ENCODE measurements around the gene COX7A2L.
"Not testable (repeated sequence)": the region's sequence is repeated elsewhere in the genome, so short reads cannot be mapped to it uniquely, and the experiment has no call there.

The COX7A2L gene, protein sequence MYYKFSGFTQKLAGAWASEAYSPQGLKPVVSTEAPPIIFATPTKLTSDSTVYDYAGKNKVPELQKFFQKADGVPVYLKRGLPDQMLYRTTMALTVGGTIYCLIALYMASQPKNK

DNA sequence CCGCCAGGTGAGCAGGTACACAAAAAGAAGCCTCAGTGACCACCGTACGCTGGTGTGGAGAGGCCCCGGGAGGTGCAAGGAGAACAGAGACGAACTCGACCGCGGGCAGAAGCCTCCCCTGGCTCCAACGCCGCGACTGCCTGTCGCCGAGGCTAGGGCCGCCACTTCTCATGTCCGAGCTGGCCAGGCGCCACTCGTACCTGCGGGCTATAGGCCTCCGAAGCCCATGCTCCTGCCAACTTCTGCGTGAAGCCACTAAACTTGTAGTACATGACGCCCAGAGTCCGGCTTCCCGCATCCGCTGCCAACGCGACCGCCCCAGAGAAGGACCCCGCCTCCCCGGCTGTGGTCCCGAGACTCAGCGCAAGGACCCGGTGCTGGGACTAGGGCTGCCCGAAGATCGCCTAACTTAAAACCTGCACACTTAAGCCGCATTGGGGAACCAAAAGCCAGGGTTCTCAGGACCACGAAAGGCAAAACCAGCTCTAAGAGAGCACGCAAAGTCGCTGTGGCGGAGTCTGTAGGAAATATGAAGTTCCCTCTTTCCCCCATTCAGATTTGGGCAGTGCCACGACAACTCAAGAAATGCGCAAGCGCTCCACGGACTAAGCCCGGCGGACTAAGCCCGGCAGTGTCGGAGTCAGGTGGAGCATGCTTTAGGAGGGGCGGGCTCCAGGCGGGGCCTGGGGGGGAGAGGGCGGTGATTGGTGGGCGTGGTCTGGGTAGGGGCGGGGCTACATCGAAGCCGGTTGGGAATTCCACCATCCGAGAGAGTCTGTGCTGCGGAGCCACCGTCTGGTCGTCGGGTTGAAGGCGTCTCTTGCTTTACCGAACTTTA is at the start of gene COX7A2L:
COX7A2L (minus strand) TSS at position 328 of the 838 bp plus-strand sequence; CDS start at position 272, 56 bp downstream.
- DNase-seq = peak; percentile 96

DNA sequence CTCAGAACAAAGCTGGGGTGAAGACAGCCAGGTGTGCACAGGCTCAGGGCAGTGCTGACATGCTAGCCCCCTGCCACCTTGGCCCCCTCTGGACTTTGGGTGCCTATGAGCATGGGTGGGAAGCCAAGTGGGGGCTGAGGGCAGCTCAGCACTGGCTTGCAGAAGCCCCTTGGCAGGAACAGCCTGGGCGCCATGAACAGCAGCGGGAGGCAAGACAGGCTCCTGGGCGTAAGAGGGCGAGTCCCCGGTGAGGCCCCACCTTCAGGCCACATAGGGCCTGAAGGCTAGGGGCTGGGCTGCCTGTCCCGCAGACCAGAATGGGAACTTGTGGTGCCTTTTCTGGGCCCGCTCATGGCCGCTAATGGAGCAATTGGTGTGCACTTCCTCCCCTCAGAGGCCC is 47.0 kb upstream of the COX7A2L start:
- DNase-seq = no peak

DNA sequence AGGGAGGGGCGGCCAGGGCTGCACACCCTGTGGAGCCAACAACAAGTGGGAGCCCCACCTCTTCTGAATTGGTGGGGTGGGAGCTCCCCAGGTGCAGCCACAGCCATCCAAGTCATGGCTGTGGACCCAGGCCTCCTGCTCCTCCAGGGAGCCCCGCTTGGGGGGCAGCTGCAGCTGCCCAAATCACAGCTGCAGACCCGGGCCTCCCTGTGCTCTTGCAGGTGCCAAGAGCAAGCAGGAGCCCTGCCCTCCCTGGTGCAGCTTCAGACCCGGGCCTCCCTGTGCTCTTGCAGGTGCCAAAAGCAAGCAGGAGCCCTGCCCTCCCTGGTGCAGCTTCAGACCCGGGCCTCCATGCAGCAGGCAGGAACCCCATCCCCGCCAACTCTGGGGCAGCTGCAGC is 46.5 kb upstream of the COX7A2L start:
- no peak for DNase-seq

DNA sequence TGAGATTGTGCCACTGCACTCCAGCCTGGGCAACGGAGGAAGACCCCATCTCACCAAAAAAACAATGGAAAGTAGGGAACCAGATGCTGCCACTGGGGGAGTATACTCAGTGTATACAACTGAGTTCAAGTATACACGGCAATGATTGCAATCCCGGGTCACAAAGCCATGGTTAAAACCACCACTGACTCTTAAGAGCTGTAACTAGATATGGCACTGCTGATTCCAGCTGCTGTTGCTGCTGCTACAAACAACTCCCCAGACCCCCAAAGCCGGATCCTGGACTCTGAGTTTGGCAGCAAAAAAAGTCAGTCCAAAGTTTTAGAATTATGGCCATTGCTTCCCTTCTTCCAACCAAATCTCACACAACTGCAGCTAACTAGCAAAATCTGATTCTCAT is 43.7 kb upstream of the COX7A2L start:
- DNase-seq = no peak

DNA sequence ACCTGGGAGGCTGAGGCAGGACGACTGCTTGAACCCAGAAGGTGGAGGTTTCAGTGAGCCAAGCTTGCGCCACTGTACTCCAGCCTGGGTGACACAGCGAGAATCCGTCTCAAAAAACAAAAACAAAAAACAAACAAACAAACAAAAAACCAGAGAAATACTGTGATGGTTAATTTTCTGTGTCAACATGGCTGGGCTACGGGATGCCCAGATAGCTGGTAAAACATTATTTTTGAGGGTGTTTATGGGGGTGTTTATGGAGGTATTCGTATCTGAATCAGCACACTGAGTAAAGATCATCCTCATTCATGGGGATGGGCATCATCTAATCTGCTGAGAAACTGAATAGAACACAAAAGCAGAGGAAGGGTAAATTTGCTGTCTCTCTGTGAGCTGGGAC is 40.8 kb upstream of the COX7A2L start:
- DNase-seq = no peak

DNA sequence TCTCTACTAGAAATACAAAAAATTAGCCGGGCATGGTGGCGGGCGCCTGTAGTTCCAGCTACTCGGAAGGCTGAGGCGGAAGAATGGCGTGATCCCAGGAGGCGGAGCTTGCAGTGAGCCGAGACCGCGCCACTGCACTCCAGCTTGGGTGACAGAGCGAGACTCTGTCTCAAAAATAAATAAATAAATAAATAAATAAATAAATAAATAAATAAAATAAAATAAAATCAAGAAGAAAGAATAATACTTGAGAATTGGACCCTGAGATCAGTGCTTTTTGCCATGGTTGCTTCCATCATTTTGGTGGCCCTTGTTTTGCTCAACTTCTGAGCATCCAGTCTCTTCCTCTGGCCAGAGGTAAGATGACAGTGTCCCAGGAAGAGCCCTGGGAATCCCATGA is 37.0 kb upstream of the COX7A2L start:
- DNase-seq = not testable (repeated sequence)

DNA sequence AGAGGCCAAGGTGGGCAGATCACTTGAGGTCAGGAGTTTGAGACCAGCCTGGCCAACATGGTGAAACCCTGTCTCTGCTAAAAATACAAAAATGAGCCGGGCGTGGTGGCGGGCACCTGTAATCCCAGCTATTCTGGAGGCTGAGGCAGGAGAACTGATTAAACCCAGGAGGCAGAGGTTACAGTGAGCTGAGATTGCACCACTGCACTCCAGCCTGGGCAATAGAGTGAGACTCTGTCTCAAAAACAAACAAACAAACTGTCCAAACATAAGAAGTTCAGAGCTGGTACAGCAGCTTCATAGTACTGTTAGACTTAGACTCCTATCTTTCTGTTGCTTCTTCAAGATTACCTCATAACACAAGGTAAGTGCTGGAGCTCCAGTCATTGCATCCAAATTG is 32.3 kb upstream of the COX7A2L start:
- DNase-seq = not testable (repeated sequence)

DNA sequence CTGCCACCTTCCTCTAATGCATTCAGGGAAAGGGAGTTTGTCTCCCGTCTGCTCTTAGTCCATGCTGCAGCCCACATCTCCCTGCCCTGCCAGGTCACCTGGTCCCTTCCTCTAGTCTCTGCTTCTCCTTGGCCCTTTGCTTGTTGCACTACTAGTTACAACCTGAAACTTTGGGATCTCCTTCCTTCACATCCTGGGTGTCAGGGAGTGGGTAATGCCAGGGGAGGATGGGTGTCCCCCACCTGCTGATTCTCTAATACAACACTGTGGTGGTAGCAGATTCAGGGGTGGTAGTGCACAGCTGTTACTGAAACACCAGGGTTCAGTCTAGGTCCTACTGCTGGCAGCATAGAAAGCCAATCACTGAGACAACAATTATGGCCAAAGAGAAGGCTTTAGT is 31.2 kb upstream of the COX7A2L start:
- no peak for DNase-seq

DNA sequence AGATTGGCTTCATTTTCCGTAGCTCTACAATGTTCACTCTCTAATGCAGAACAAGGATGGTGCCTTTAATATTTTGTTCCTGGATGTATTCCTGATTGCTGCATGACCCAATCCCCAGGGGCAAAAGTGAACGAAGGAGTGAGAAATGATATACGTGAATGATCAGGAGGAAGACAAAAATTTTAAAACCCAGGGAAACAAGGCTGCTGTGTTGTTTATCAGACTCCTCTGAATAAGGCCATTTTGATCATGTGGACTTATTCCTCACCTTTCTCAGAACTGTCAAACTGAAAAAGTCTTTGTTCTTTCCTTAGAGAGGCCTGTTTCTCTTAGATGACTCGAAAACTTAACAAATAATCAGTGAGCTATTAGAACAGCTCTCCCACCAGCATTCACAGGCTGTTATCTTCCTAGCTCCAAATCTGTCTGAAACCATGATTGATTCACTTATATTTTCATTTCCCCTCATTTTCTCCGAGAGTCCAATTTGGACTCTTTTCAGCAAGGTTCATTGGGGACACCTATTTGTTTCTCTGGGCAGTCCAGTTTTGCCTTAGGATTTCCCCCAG is 29.5 kb upstream of the COX7A2L start:
- DNase-seq = no peak

DNA sequence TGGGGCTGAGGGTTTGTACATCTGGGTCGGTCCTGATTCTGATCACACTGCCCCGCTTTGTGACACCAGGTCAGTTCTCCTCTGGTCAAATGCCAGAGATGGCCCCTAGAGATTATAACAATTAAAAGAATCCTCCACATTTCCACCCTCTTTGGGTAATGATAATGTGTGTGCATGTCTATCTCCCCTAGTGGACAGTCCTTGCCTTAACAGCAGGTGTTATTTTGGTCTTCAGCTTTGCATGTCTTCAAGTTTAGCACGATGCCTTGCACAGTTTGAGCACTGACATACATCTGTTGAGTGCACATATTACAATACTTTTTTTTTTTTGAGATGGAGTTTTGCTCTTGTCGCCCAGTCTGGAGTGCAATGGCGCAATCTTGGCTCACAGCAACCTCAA is 25.7 kb upstream of the COX7A2L start:
- DNase-seq = no peak

DNA sequence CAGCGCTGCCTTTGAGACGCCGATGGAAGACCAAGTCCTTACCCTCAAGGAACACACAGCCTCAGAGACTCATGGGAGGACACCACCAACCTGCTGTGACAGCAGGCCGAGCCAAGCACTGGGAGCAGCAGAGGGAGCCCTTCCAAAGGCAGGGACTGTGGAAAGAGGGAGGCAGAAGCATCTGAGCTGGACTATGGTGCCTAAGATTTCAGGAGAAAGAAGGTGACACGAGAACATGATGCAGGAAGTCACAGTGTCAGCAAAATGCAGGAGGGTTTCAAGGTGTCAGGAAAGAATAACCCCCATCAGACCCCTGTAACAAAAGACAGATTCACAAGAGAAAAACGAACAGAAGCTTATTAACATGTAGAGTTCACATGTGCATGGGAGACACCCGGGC is 24.2 kb upstream of the COX7A2L start:
- DNase-seq = no peak

DNA sequence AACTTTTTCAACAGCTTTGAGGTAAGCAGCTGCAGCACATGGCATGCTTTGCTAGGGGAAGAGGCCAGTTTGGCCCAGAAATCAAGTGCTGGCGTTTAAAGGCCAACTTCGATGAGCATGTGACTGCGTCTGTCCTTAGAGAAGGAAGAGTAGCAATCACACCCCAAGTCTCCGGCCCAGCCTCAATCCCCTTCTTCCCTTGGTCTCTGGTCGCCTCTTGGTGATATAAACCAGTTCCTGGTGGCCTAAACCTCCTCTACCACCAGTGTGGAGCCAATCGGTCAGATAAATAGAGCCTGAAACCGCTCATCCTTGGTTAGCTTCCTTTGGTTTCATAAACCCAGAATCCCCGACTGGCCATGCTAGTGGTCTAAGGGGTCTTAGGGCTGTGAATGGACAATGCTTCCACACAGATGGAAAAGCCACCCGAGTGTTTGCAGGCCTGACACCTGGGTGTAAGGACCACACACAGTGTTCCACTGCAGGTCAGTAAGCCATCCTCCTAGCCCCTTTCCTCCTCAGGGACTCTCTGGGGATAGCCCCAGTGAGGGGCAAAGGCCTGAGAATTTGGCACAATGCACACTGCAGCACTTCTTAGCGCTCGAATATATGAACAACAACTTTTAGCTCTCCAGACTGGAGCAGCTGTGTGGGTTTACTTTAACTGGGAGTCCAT is 23.0 kb upstream of the COX7A2L start:
- no peak for DNase-seq

DNA sequence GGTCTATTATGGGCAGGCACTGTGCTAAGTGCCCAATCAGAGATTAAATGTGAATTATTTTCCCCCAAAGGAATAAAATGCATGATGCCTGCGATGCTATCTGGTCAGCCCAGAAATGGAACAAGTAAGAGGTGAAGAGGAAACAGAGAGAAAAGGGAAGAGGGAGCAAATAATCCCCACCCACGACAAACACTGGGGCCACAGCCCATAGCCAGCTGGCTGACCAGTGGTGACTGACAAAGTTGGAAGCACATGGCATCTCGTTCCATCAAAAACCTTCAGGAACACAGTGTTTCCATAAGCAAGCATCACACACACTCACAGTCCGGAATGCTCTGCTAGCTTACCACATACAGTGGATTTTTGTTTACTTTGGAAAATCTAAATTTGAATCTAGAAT is 21.1 kb upstream of the COX7A2L start:
- no peak for DNase-seq

DNA sequence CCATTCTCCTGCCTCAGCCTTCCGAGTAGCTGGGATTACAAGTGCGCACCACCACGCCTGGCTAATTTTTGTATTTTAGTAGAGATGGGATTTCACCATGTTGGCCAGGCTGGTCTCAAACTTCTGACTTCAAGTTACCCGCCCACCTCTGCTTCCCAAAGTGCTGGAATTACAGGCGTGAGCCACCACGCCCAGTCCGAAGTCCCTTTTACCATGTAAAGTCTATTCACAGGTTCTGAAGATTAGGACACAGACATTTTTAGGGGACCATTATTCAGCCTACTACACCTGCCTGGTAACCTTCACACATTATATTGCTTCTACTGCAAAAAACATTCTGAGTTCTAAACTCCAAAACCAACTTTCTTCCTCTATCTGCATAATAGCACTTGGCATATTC is 19.0 kb upstream of the COX7A2L start:
- not testable (repeated sequence) for DNase-seq

DNA sequence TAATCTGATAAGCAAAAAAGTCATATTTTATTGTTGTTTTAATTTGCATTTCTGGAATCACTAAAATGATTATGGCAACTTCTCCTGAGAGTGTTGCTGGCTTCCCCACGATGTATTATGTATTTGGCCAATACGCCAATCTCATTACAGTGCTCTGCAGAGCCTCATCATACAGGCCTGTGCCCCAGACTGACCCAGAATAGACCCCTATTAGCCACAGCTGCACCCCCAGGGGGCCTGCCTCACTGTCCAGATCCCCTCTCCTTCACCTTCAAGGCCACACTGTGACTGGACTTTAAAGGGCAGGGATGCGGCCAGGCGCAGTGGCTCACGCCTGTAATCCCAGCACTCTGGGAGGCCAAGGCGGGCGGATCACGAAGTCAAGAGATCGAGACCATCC is 17.4 kb upstream of the COX7A2L start:
- DNase-seq = no peak

DNA sequence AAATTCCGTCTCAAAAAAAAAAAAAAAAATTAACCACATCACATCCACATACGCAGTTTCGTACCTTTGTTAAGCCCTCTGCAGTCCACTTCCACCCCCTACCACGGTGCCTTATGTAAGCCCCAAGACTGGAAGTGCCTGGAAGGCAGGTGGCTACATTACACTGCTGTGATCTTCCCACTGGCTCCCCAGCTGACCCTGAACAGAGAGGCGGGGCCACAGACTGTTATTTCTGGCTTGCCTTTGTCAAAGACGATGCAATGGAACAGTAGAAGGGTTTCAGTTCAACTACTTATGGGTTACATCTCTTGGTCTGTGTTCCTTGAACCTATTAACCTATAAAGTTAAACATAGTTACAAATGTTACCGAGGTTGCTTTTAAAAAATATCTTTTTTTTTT is 15.7 kb upstream of the COX7A2L start:
- DNase-seq = no peak

DNA sequence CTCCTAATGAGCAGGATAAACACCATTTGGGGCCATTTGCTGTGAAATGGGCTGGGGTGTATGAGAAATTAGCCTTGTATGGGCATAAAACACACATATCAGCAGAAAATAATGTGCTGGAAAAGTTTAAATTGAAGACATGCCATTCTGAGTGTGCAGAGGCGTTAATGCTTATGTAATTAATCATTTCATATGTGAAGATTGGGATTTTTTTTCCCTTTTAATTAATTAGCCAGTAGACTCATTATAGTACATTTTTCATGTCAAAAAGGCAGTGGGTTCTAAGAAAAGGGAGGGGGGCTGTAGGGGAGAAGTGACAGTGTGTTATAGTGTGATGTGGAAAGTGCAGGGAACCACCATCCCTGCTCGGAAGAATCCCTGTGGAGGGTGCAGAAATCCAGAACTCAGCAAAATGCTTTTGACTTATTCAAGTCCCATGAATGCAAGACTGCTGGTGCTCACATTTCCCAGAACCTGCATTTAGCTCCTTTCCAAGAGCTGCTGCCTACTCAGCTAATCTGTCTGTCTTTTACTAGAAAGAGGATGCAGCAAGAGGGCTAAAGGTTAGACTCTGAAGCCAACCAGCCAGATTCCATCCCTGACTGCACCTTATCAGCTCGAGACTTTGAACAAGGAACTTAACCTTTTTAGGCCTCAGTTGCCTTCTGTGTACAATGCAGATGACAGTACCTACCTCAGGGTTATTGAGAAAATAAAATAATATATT is 11.6 kb upstream of the COX7A2L start:
- DNase-seq = no peak

DNA sequence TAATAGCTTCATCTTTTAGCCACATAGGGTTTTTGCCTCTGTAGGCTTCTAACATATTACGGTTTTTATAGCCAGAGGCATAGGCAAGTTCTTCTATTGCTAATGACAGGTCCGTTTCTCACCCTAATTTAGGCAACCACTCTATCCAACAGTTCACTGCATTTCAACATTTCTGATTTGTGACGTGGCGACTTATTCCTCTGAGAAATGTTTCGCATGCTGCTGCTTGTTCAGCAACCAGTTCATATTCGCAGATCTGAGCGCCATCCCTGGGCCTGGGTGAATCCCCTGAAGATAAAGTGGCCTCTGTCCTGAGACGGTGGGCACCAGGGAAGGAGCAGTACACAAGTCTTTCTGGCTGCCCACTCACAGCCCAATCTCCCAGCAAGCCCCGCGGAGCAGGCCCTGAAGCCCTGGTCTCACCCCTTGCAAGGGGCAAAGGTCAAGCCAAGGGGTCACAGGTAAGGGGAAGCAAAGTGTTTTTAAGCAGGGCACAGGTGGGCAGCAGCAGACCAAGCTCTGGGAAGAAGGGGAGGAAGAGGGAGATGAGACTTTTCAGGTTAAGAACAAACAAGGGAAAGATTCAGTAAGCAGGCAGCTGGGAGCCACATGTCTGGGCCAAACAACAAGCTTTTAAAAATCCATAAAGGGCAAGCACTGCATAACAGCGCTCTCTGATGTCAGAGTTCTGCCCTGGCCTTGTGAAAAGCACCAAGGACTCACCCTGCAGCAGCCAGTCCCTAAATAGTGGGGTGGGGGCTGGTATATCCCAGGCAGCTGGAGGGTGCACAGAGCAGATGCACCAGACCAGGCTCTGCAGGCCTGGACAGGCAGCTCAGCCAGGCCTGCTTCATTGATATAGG is 10.8 kb upstream of the COX7A2L start:
- DNase-seq = no peak

DNA sequence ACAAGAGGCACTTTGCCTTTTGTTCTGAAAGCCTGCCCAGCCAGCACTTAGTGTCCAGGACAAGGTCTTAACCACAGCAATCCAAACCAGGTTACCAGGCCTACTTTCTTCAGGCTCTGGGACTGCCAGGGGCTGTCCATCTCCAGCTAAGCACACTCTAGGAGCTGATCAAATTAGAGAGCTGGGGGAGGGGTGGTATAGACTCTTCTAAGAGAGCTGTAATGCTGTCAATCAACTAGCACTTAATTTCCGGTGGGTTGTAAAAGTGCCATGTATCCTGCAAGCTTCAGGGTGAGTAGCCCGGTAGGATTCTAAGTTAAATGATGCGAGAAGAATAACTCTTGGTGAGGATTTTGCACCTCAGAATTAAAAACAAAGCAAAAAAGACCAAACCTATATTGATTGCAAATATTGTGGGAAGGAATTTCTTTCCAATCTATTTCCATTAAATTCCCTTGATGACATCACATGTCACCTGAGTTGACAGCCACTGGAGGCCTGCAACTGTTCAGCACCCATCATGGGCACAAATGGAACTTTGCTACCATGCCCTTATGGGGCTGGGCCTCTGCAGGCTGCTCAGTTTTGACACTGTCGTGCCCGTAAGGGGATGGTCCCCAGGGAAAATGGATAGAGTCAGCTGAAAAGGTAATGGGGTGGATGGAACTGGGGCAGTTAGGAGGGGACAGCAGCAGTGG is 8.7 kb upstream of the COX7A2L start:
- no peak for DNase-seq

DNA sequence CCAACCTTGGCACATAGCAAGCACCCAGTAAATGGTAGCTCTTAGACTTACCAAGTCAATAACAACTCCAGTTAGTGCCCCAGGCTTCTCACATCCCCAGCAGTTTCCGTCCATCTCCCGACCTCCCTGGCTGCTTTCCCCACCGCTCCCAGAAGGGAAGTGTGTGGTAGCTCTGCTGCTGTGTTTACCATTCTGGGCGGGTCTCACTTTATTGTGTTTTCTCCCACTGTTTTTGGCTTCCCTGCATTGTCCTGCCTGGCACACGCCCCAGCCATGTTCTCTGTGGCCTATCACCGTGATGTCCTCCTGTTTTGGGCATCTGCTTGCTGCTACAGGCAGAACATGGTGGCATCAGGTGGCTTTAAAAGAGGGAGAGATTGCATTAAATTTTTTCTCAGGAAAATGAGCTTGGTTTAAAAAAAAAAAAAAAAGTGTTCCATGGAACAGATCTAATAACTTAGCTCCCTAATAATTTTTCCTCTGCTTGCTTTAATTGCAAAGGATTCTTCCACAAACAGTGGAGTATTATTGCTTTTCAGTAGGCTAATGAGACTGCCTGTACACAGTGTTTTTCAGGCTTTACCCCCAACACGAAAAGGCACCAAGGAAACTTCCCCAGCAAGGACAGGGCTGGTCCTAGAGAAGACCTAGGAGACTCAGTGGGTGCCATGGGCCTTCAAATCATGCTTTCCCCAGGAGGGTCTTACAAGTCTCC is 8.0 kb upstream of the COX7A2L start:
- DNase-seq = no peak

DNA sequence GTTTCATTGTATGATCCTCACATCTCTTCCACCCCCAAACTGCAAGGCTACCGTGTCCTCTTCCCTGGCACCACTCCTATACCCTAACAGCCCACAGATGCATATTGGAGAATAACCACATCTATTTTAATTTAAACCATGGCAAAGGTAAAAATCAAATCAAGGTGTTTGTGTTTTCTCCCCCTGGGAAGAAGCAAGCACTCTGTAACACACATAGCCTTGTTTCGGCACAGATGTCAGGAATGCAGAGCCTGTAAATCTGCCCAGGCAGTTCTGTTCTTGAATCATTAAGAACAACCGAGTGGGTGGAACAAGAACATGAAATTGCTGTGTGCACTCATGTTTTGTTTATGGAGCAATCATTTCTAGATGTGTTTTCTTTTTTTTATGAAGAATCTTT is 6.8 kb upstream of the COX7A2L start:
- no peak for DNase-seq

Measured in amniotic stem cell (primary cell).